CD14-positive monocyte (primary cell): ENCODE data around the gene ARHGAP45. TPM values are rescaled to one million over a fixed set of nuclear protein-coding genes. Genes with fewer than 3 reads are reported as not detected.

Experiments used
- DNase-seq, 3 donors: peaks; one replicate each; pipeline ENCODE4 v3.0.0-alpha.2; 2011 to 2022
- H2AFZ ChIP-seq: 2 replicates; pipeline ENCODE4 v1.6.0; 2012; ENCODE audit warnings: mild to moderate bottlenecking, low read depth, low read length, inconsistent platforms; ENCODE audit not compliant: insufficient read depth, poor library complexity, severe bottlenecking
- H3K27ac ChIP-seq, 2 donors: 1 replicate in 1 of 2; 2 replicates in 1 of 2; pipeline ENCODE4 v1.5.1; 2012 to 2013; ENCODE audit warnings: low read length in 2 of 2, control low read depth in 1 of 2, inconsistent platforms in 1 of 2, low read depth in 1 of 2, mild to moderate bottlenecking in 1 of 2
- H3K27me3 ChIP-seq, 2 donors: one replicate each; pipeline versions ENCODE4 v1.6.0 to v1.6.1; 2011 to 2013; ENCODE audit warnings: low read length in 2 of 2; ENCODE audit not compliant: control insufficient read depth in 2 of 2, insufficient read depth in 2 of 2
- H3K36me3 ChIP-seq, 2 donors: replicated peaks in 1 of 2; 1 replicate in 1 of 2; 2 replicates in 1 of 2; pipeline versions ENCODE4 v1.5.1 to v1.6.1; 2012 to 2013; ENCODE audit warnings: low read length in 2 of 2, control low read depth in 1 of 2, inconsistent platforms in 1 of 2, mild to moderate bottlenecking in 1 of 2; ENCODE audit not compliant: insufficient read depth in 2 of 2, control insufficient read depth in 1 of 2
- H3K4me1 ChIP-seq, 2 donors: 1 replicate in 1 of 2; 2 replicates in 1 of 2; pipeline versions ENCODE4 v1.5.1 to v1.6.1; 2012 to 2013; ENCODE audit warnings: low read length in 2 of 2, control low read depth in 1 of 2, inconsistent platforms in 1 of 2, mild to moderate bottlenecking in 1 of 2, moderate library complexity in 1 of 2; ENCODE audit not compliant: insufficient read depth in 2 of 2, control insufficient read depth in 1 of 2
- H3K4me2 ChIP-seq: replicated peaks from 2 replicates; pipeline ENCODE3; 2012; ENCODE audit warnings: low read length, moderate library complexity, mild to moderate bottlenecking; ENCODE audit not compliant: poor library complexity, severe bottlenecking; ENCODE audit errors: extremely low read depth
- H3K4me3 ChIP-seq, 3 experiments: fragments of 200-600 bp in 1 of 3; sonication (generic) in 1 of 3; replicated peaks in 1 of 3; 1 replicate in 2 of 3; 2 replicates in 1 of 3; pipeline ENCODE4 v1.5.1; 2011 to 2013; ENCODE audit warnings: low read length in 3 of 3, mild to moderate bottlenecking in 3 of 3, control low read depth in 2 of 3, low read depth in 2 of 3, inconsistent platforms in 1 of 3, moderate library complexity in 1 of 3
- H3K79me2 ChIP-seq: 2 replicates; pipeline ENCODE4 v1.6.0; 2012; ENCODE audit warnings: mild to moderate bottlenecking, control low read depth, inconsistent platforms, low read length, moderate library complexity; ENCODE audit not compliant: insufficient read depth
- H3K9ac ChIP-seq: 2 replicates; pipeline ENCODE4 v1.6.0; 2017; ENCODE audit warnings: low read length, mild to moderate bottlenecking; ENCODE audit not compliant: insufficient read depth, poor library complexity, severe bottlenecking
- H3K9me3 ChIP-seq, 2 donors: replicated peaks in 1 of 2; 1 replicate in 1 of 2; 2 replicates in 1 of 2; pipeline versions ENCODE4 v1.5.1 to v1.6.1; 2012 to 2013; ENCODE audit warnings: low read length in 2 of 2, control low read depth in 1 of 2; ENCODE audit not compliant: control insufficient read depth in 1 of 2, insufficient read depth in 1 of 2
- H4K20me1 ChIP-seq: 2 replicates; pipeline ENCODE4 v1.6.0; 2012; ENCODE audit warnings: mild to moderate bottlenecking, low read length, control low read depth, moderate library complexity; ENCODE audit not compliant: insufficient read depth
- H3K27ac Mint-ChIP-seq, 7 donors: one replicate each; pipeline ENCODE4 v1.8.0; 2020; ENCODE audit warnings: mild to moderate bottlenecking in 7 of 7, mixed read lengths in 7 of 7, moderate library complexity in 6 of 7, inconsistent platforms in 2 of 7
- H3K27me3 Mint-ChIP-seq, 3 donors: one replicate each; pipeline ENCODE4 v1.8.0; 2021 to 2022; ENCODE audit warnings: low read depth in 3 of 3, mild to moderate bottlenecking in 3 of 3, mixed read lengths in 3 of 3, moderate library complexity in 3 of 3, inconsistent platforms in 1 of 3
- H3K36me3 Mint-ChIP-seq, 2 donors: one replicate each; pipeline ENCODE4 v1.8.0; 2020; ENCODE audit warnings: mixed read lengths in 2 of 2, inconsistent platforms in 1 of 2, mild to moderate bottlenecking in 1 of 2
- H3K4me1 Mint-ChIP-seq: one replicate; pipeline ENCODE4 v1.8.0; 2020; ENCODE audit warnings: mild to moderate bottlenecking, mixed read lengths
- H3K4me3 Mint-ChIP-seq, 2 donors: one replicate each; pipeline ENCODE4 v1.8.0; 2020; ENCODE audit warnings: mild to moderate bottlenecking in 2 of 2, mixed read lengths in 2 of 2, moderate library complexity in 1 of 2
- H3K9me3 Mint-ChIP-seq, 7 donors: one replicate each; pipeline ENCODE4 v1.8.0; 2020 to 2022; ENCODE audit warnings: mixed read lengths in 7 of 7, mild to moderate bottlenecking in 6 of 7, moderate library complexity in 6 of 7, inconsistent platforms in 2 of 7
- WGBS: methylation state at CpG from one replicate; pipeline ENCODE4 v1.1.5; 2013; ENCODE audit warnings: missing lambda C conversion rate; ENCODE audit not compliant: insufficient coverage; 5-methylcytosine and 5-hydroxymethylcytosine counted together
- intact Hi-C, 2 donors: fragments of 100-400 bp; cut with micrococcal nuclease; formaldehyde crosslinking; loops; one replicate each; pipeline versions ENCODE4 v1.15.0 to v1.15.1; 2023
- polyA plus RNA-seq, 3 donors: library from polyadenylated mRNA; depleted of rRNA in 1 of 3; unstranded in 2 of 3; stranded (reverse) in 1 of 3; fragments of 300-500 nt in 2 of 3; fragments of >200 nt in 1 of 3; fragmentation: Illumina TruSeq in 2 of 3; gene quantifications; 1 replicate in 2 of 3; 2 replicates in 1 of 3; pipeline ENCODE4 v1.2.3, GENCODE V29; 2012 to 2021
- TF ChIP-seq, protein P1 (sequence below): fragments of 200-600 bp; IDR thresholded peaks from one replicate; pipeline ENCODE4 v1.8.0; 2022; ENCODE audit warnings: antibody characterized with exemption, mild to moderate bottlenecking

The ARHGAP45 gene
- polyA plus RNA-seq, 3 donors: 108 to 308 (median 137) TPM

DNA sequence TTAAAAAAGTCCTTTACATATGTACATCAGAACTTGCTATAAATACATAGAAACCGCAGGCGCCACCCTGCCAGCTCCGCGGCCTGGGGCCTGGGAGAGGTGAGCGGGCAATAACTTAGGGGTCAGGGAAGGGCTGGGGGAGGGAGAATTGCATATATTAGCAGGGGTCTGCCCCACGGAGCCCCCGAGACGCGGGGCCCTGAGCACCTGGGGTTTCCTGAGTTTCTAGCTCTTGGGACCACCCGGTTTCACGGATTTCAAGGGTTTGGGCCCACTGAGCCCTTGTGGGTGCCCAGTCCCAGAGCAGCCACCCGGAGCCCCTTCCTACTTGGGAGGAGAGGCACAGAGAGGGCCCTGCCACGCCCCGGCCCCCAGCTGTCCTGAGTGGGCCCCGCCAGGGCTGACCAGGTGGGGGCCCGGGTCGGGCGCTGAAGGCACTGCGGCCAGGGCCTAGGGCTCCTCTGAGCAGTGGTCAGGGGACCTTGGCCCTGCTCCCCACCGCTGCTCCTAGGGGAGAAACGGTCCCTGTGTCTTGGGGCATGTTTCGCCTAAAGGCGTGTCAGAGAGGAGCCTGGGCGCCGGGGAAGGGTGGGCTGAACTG lies 40.8 kb downstream of the ARHGAP45 start:
- Mint-ChIP-seq H3K27me3 (no peaks in the 10 kb centered on the region), H3K4me1 (peaks cover 22% of the 10 kb centered on the region), H3K27ac (no peak overlapping the region), H3K4me3 (no peak overlapping the region), H3K36me3 (peaks cover 14 to 45% of the 10 kb centered on the region in 2 donors), H3K9me3 (no peaks in the 10 kb centered on the region)
- TF ChIP-seq, protein P1, sequence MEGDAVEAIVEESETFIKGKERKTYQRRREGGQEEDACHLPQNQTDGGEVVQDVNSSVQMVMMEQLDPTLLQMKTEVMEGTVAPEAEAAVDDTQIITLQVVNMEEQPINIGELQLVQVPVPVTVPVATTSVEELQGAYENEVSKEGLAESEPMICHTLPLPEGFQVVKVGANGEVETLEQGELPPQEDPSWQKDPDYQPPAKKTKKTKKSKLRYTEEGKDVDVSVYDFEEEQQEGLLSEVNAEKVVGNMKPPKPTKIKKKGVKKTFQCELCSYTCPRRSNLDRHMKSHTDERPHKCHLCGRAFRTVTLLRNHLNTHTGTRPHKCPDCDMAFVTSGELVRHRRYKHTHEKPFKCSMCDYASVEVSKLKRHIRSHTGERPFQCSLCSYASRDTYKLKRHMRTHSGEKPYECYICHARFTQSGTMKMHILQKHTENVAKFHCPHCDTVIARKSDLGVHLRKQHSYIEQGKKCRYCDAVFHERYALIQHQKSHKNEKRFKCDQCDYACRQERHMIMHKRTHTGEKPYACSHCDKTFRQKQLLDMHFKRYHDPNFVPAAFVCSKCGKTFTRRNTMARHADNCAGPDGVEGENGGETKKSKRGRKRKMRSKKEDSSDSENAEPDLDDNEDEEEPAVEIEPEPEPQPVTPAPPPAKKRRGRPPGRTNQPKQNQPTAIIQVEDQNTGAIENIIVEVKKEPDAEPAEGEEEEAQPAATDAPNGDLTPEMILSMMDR: no peak
- no peak overlapping the region for H3K4me2 ChIP-seq
- no peaks in the 10 kb centered on the region for H3K27me3 ChIP-seq
- intact Hi-C loops: loop anchor here in 1 of 2 donors (10.0 kb wide), 2 partner anchors 83 to 137 kb away; partner anchors contain the start of genes ATP5F1D, CNN2, MIDN and RNU6-2
- H3K4me1 ChIP-seq: peaks cover 32 to 41% of the 10 kb centered on the region in 2 donors
- H3K9ac ChIP-seq: no peak overlapping the region
- H3K4me3 ChIP-seq: no peak overlapping the region
- H4K20me1 ChIP-seq: peaks cover 77% of the 10 kb centered on the region
- H3K9me3 ChIP-seq: no peaks in the 10 kb centered on the region
- no peak overlapping the region for H3K27ac ChIP-seq
- no peak overlapping the region for H2AFZ ChIP-seq
- H3K79me2 ChIP-seq: peaks cover 23% of the 10 kb centered on the region
- peaks cover 47 to 62% of the 10 kb centered on the region in 2 donors for H3K36me3 ChIP-seq
- 99% methylated on average over 20 of the region's 25 CpGs for WGBS
- DNase-seq: no peak

DNA sequence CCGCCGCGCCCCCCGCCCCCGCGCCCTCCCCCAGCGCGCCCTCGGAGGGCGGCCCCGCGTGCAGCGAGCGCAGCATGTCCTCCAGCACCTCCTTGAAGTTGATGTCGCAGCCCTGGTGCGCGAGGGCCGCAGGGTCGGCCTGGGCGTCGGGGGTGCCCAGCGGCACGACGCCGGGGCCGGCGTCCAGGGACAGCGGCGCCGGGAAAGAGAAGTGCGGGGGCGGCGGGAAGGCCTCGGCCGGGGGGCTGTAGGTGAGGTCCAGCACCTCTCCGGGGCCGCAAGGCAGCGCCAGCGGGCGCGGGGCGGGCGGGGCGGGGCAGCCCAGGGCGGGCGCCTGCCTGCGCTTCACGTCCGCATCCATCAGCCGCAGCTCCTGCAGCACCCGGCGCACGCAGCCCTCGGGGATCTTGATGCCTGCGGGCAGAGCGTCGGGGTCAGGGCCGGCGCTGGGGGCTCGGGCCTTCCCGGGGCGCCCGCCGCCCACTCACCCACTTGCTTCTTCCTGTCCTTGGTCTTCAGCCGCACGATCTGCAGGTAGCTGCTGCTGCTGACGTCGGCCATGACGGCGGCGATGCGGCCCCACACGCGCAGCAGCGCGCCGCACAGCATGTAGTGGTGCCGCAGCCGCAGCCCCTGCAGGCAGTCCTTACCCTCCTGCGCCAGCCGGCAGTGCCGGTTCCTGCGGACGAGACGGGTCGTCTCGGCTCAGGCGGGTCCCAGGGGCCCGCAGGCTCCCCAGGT lies 41.5 kb downstream of the ARHGAP45 start:
- intact Hi-C loops: loop anchor here in 1 of 2 donors (10.0 kb wide), 2 partner anchors 84 to 136 kb away; partner anchors contain the start of genes ATP5F1D, CNN2, MIDN and RNU6-2
- TF ChIP-seq, protein P1: no peak
- peaks cover 15 to 48% of the 10 kb centered on the region in 2 donors for H3K36me3 Mint-ChIP-seq

More for the DNA sequence above, 41.5 kb downstream of the ARHGAP45 start:
- no peaks in the 10 kb centered on the region for H3K9me3 Mint-ChIP-seq
- H3K9me3 ChIP-seq: no peaks in the 10 kb centered on the region
- H3K4me2 ChIP-seq: no peak overlapping the region
- H3K36me3 ChIP-seq: peaks cover 50 to 65% of the 10 kb centered on the region in 2 donors
- no peak overlapping the region for H3K27ac ChIP-seq
- H2AFZ ChIP-seq: no peak overlapping the region
- no peak overlapping the region for H3K4me3 ChIP-seq
- no peak overlapping the region for H3K4me3 Mint-ChIP-seq
- 95% methylated on average over 80 of the region's 89 CpGs for WGBS
- H3K27me3 Mint-ChIP-seq: no peaks in the 10 kb centered on the region
- no peak for DNase-seq
- H3K4me1 Mint-ChIP-seq: peaks cover 17% of the 10 kb centered on the region
- no peak overlapping the region for H3K27ac Mint-ChIP-seq
- peaks cover 17% of the 10 kb centered on the region for H3K79me2 ChIP-seq
- H3K27me3 ChIP-seq: no peaks in the 10 kb centered on the region
- H4K20me1 ChIP-seq: peaks cover 84% of the 10 kb centered on the region
- peaks cover 26 to 39% of the 10 kb centered on the region in 2 donors for H3K4me1 ChIP-seq
- H3K9ac ChIP-seq: no peak overlapping the region
